ENCODE results near the gene ARL14.
"Not testable (repeated sequence)": the region's sequence is repeated elsewhere in the genome, so short reads cannot be mapped to it uniquely, and the experiment has no call there.

ARL14 gene

DNA sequence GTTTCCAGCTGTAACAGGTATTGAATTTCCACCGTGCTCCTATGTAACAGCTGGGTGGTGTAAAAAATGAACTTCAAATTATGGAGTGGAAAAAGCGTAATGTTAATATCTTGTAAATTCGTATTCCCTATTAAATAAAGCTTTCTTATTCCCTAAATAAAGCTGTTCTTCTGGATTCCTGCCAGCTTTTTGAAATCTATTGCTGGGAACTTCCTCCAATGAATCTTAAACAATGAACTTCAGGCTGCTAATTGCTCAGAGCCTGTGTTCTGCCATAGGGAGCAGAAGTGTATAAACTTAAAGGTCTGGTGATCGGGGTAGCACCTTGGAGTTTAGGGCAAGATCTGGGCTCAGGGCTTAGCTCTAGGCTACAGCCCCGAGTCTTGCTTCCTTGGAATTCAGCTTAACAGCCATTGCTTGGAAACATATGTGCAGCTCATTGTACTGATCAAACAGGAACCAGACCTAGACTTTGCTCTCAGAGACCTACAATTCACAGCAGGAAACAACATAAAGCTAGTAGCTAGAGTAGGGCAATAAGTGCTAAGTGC lies 1.4 kb downstream of the ARL14 start:
- DNase-seq = no peak

DNA sequence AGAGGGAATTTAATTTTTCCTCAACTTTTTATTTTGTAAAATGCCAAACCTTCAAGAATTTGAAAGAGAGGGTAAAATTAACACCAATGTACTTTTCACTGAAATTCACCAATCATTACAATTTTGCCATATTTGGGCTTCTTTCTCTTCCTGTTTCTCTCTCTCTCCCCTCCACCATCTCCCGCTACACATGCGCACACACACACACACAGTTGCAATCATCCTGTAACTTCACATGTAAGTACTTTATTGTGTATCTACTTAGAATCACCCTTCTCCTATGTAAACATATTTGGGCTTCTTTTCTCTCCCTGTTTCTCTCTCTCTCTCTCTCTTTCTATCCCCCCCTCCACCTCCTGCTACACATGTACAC lies 7.4 kb downstream of the ARL14 start:
- DNase-seq = no peak

DNA sequence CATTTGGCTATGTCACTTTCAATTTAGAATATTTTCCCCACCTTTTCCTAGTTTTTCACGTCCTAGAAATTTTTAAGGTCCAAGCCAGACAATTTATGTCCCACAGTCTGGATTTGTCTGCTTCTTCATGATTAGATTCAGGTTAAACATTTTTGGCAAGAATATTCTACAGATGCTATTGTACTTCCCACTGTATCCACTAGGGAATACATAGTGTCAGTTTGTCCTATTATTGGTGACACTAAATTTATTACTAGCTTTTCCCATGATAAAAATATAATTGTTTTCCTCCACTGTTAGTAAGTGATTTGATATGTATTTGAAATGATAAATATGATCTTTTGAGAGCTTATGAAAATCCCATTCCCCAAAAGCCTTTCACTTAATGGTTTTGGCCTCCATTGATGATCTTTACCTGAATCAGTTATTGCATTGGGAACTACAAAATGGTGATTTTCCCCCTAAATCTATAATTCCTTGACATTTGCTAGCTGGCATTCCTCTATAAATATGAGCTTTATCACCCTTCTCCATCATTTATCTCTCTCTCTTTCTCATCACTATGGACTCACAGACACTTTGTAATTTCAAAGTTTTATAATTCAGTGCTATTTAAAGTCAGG lies 8.3 kb downstream of the ARL14 start:
- no peak for DNase-seq

- no peak for DNase-seq
Measured at GRCh38 chr3:160686955-160687535, 10.1 kb downstream of the ARL14 start.

- DNase-seq = no peak
Measured at GRCh38 chr3:160691151-160691550, 14.2 kb downstream of the ARL14 start.

GRCh38 chr3:160691962-160692361 lies 15.0 kb downstream of the ARL14 start:
- DNase-seq = no peak

DNA sequence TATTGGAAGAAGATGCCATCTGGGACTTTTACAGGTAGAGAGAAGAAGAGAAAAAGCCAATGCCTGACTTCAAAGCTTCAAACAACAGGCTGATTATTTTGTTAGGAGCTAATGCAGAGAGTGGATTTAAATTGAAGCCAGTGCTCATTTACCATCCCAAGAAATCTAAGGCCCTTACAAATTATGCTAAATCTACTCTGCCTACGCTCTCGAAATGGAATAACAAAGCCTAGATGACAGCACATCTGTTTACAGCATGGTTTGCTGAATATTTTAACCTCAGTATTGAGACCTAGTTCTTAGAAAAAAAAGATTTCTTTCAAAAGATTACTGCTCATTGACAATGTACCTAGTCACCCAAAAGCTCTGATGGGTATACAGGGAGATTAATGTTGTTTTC lies 16.2 kb downstream of the ARL14 start:
- no peak for DNase-seq

DNA sequence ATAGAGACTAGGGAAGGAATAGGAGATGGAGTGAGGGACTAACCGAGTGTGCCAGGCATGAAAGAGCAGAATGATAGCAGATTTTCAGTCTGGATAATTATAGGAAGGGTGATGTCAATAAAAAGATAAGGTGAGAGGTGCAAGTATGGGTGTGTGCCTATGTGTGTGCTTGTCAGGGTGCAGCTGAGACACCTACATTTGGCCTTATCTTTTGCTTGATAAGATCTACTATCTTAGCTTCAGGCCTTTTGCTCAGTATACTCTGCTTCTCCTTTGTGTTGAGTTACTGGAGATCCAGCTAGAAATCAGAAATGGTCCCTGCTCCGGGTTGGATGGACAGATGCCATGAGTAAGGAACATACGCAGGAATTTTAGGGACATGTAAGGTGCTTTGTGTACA lies 17.4 kb downstream of the ARL14 start:
- no peak for DNase-seq

DNA sequence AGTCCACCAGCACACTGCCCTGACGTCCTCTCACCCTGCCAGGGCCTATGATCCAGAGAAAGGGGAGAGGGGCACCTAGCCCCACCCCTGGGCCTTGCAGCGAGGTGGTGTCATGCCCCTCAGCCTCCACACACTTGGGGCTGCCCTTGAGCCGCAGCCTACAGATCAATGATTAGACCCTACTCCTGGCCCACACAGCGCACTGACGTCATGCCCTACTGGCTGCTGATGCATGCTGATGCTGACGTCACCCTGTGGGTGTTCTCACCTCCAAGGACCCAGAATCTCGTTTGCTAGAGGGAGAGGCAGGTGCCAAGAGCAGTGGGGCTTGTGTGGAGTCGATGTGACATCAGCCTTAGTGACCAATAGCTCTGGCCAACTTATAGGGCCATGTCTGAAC lies 18.0 kb downstream of the ARL14 start:
- no peak for DNase-seq

DNA sequence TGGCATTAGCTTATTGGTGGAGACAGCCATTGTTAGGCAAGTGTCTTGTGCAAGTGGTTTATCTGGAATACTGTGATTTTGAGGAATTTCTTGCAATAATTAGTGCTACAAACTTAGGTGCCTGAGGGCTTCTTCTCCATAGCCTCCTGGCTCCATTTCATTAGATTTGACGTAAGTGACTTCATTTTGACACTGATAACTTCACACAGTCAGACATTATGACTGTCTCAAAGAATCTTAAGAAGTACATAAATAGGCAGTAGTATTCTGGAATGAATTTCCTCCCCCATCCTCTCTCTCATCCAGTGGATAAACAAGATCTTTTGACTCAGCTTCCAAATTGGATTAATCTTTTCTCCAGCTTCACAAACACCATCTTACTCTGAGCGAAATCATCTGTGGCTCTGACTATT lies 19.0 kb downstream of the ARL14 start:
- DNase-seq = no peak

DNA sequence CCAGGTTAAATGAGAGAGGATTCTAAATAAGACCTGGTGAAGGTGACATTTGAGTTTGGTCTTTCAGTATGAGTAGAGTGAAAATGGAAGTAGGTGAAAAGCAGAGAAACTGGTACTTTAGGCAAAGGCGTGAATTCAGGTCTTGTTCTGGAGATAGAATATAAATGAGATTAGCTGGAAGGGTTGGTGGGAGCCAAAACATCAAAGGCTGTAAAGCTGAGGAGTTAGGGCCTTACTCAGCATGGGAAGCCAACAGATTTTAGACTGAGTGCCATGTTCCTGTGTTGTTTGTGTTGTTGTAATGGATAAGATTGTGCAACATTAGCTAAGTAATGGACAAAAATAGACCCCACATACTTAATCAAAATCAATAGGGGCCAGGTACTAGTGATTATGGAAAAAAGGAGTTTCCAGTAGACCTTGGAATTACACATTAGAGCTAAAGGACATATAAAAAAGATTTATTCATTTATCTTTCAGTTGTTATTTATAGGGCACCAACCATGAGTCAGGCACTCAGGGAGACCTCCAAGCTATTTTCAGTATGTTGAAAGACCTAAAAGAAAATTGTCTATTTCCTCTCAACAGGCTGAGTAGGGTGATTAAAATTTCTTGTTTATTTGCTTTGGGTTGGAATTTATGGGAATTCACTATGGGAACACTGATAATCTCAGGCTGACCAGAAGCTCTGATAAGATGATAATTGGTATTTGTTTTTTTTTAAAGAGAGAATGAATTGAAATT lies 20.8 kb downstream of the ARL14 start:
- DNase-seq = no peak

GRCh38 chr3:160698599-160699195 lies 21.7 kb downstream of the ARL14 start:
- no peak for DNase-seq

GRCh38 chr3:160701490-160701889 lies 24.5 kb downstream of the ARL14 start:
- no peak for DNase-seq

DNA sequence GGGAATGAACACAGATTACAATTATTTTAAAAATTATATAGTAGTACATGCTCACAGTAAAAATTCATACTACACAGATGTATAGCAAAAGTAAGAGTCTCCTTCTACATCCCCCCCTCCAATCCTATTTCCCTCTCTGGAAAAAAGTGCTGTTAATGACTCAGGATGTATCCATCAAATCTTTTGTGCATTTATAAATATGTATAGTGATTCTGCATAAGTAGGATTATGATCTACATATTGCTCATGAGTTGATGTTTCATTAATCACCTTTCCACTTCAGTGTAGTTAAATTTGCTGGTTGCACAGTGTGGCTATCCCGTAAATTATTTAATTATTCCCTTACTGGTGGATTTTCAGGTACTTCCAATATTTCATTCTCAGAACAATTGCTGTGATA lies 25.3 kb downstream of the ARL14 start:
- DNase-seq = no peak

DNA sequence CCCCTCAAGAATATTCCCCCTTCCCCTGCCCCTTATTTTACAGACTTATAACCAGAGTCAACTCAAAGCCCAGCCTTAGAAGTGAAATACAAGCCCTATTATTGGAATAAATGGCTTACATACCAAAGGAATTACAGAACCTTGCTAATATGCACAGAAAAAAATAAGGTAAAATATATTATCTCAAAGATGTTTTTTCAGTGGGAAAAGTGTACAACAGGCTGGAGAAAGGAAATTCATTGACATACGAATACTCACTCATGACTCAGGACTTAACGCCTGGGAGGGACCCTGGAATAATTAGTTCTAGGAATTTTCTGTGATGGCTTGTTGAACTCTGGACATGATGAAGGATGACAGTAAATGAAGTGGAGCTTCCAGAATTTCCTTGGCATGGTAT lies 27.0 kb downstream of the ARL14 start:
- no peak for DNase-seq

DNA sequence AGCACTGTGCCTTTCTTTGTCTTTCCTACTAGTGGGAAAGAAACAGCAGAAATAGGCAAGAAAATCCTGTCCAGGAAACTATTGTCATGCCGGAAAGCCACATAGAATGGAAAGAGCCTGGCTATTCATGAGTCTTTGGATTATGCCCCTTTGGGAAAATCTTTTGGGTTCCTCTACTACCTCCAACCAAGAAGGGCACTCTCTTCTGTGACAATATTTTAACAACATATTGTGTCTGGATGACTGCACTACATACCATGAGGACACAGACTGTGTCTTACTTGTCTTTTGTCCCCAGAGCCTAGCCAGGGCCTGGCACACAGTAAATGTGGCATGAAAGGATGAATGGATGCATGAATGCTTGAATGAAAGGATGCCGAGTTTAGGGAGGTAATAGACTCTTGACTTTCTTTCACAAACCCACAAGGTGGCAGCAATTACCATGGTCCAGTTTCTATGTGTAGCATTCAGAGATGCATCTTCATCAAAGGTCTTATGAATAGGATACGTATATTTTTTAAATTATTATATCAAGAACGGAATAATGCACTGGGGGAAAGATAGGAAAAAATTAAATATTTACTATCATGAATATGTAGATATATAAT lies 30.3 kb downstream of the ARL14 start:
- DNase-seq = no peak

DNA sequence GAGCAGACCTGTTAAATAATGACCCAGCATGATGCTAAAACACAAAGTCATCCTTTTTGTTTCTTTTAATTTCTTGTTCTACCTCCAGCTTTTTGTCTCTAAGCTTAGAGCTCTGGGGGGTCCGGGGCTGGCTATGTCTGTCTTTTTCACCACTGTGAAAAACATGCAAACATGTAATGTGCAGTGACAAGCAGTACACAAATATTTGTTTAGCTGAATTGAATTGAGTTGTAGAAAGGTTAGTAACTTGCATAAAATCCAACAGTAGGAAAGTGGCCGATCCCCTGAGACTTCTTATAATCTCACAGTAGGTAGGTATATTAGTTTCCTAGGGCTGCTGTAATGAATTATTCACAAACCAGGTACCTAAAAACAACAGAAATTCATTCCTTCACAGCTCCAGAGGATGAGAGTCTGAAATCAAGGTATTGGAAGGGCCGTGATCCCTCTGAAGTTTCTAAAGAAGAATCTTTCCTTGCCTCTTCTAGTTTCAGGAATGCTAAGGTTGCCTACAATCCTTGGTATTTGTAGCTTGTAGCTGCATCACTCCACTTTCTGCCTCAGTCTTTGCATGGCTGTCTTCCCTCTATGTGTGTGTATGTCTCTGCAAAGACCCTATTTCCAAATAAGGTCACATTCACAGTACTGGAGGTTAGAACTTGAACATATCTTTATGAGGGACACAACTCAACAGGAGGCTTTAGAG lies 32.7 kb downstream of the ARL14 start:
- no peak for DNase-seq

DNA sequence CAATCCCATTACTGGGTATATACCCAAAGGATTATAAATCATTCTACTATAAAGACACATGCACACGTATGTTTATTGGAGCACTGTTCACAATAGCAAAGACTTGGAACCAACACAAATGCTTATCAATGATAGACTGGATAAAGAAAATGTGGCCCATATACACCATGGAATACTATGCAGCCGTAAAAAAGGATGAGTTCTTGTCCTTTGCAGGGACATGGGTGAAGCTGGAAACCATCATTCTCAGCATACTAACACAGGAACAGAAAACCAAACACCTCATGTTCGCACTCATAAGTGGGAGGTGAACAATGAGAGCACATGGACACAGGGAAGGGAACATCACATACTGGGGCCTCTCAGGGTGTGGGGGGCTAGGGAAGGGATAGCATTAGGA lies 36.2 kb downstream of the ARL14 start:
- not testable (repeated sequence) for DNase-seq

DNA sequence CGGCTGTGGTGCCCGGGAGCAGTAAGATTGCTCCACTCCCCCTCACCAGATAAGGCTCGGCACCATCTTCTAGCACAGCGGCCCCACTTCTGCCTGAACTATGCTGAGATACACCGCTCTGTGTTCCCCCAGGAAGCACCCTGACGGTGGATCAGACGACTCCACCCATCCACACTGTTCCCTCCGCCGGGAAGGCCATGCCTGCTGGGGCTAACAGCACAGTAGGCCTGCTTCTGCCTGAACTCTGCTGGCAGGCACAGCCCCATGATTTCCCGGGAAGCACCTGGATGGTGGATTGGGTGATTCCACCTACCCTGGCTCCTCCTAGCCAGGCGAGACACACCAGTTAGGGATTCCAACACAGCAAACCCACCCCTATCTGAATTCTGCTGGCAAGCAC lies 42.8 kb downstream of the ARL14 start:
- no peak for DNase-seq

DNA sequence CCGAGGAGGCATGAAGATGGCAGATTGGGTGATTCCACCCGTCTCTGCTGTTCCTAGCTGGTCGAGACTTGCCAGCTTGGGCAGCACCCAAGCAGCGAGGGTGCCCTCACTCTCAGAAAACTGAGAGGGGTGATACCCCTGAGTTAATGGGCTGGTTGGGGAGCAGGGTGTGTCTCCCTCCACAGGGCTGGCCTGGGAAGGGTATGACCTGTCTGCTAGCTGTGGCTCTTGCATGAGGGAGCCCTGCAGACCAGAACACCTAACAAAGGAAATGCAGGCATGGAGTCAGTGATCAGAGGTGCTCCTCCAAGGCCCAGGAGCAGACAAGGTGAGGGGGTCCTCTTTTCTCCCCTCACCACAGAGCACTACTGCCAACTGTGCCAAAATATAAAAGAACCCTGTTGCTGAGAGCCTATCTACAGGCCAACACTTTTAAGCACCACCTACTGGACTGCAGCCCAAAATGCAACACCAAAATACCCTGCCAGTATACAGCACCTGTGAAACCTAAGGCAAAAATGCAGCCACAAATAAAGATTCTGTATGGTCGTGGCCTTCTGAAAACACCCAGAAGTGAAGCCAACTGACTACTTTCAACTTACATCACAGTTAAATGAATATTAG lies 43.3 kb downstream of the ARL14 start:
- DNase-seq = no peak

DNA sequence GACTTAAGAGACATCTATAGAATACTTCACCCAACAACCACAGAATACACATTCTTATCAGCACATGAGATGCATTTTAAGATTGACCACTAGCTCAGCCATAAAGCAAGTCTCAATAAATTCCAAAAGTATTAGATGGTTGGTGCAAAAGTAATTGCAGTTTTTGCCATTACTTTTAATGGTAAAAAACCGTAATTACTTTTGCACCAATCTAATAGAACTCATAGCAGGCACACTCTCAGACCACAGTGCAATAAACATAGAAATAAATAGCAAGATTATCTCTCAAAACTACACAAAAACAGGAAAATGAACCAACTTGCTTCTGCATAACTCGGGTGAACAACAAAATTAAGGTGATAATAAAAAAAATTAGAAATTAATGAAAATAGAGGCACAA lies 45.4 kb downstream of the ARL14 start:
- no peak for DNase-seq

DNA sequence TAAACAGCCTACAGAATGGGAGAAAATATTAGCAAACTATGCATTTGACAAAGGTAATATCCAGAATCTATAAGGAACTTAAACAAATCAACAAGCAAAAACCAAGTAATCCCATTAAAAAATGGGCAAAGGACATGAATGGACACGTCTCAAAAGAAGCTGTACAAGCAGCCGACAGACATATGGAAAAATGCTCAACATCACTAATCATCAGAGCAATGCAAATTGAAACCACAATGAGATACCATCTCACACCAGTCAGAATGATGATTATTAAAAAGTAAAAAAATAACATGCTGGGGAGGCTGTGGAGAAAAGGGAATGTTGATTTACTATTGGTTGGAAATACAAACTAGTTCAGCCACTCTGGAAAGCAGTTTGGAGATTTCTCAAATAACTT lies 48.4 kb downstream of the ARL14 start:
- no peak for DNase-seq
